BE2C (cell line): ENCODE measurements around the gene CSAG1.
"Not testable (repeated sequence)": the region's sequence is repeated elsewhere in the genome, so short reads cannot be mapped to it uniquely, and the experiment has no call there.

Source experiments
- DNase-seq: peaks from one replicate; pipeline ENCODE4 v3.0.0-alpha.2; 2020
- H3K27me3 ChIP-seq: fragments of 250-450 bp; sonication (Bioruptor Pico); 2 replicates; pipeline ENCODE4 v1.5.1; 2020; ENCODE audit warnings: mild to moderate bottlenecking
- H3K36me3 ChIP-seq: fragments of 250-450 bp; sonication (Bioruptor Pico); 2 replicates; pipeline ENCODE4 v1.5.1; 2020; ENCODE audit warnings: mild to moderate bottlenecking
- H3K4me1 ChIP-seq: fragments of 250-450 bp; sonication (Bioruptor Pico); 2 replicates; pipeline ENCODE4 v1.5.1; 2020
- H3K4me3 ChIP-seq: 2 replicates; pipeline ENCODE4 v1.5.1; 2011; ENCODE audit warnings: low read depth, low read length
- H3K9me3 ChIP-seq: fragments of 250-450 bp; sonication (Bioruptor Pico); 2 replicates; pipeline ENCODE4 v1.5.1; 2020
- CTCF ChIP-seq: IDR thresholded peaks from 2 replicates; pipeline ENCODE4 v1.5.1; 2012; ENCODE audit warnings: mild to moderate bottlenecking, low read depth, low read length

The CSAG1 gene

GRCh38 chrX:152735860-152736511, 2.5 kb upstream of the CSAG1 start:
- no peak for DNase-seq
- Histone ChIP-seq H3K36me3 (no peaks in the 10 kb centered on the region), H3K9me3 (no peaks in the 10 kb centered on the region), H3K27me3 (no peaks in the 10 kb centered on the region), H3K4me1 (no peaks in the 10 kb centered on the region), H3K4me3 (no peak overlapping the region)
- no peak for TF ChIP-seq CTCF

GRCh38 chrX:152735101-152735500, 1.6 kb upstream of the CSAG1 start:
- Histone ChIP-seq H3K4me3 (no peak overlapping the region), H3K27me3 (no peaks in the 10 kb centered on the region), H3K4me1 (no peaks in the 10 kb centered on the region), H3K36me3 (no peaks in the 10 kb centered on the region), H3K9me3 (no peaks in the 10 kb centered on the region)
- no peak for DNase-seq
- no peak for TF ChIP-seq CTCF

- H3K36me3 ChIP-seq, H3K27me3 ChIP-seq, H3K4me3 ChIP-seq, DNase-seq, H3K4me1 ChIP-seq, H3K9me3 ChIP-seq: not testable (repeated sequence)
Observed at GRCh38 chrX:152734143-152734858, 780 bp upstream of the CSAG1 start.

- Histone ChIP-seq H3K36me3 (no peaks in the 10 kb centered on the region), H3K4me3 (no peak overlapping the region), H3K27me3 (no peaks in the 10 kb centered on the region), H3K4me1 (no peaks in the 10 kb centered on the region), H3K9me3 (no peaks in the 10 kb centered on the region)
- no peak for DNase-seq
- no peak for TF ChIP-seq CTCF
Observed at GRCh38 chrX:152725409-152725808, 8.1 kb downstream of the CSAG1 start.

GRCh38 chrX:152713815-152714787, 19.4 kb downstream of the CSAG1 start, which contains the start of gene MAGEA2B:
Gene MAGEA2B, plus strand, starts transcription at chrX:152714628. Its CDS starts 2,479 bp downstream, at chrX:152717107.
- H3K9me3 ChIP-seq, DNase-seq, H3K4me1 ChIP-seq, H3K27me3 ChIP-seq, H3K4me3 ChIP-seq, H3K36me3 ChIP-seq: not testable (repeated sequence)

GRCh38 chrX:152713195-152713594, 20.3 kb downstream of the CSAG1 start:
- not testable (repeated sequence) for H3K9me3 ChIP-seq, H3K36me3 ChIP-seq, H3K4me1 ChIP-seq

GRCh38 chrX:152709173-152709572, 24.3 kb downstream of the CSAG1 start, which contains the start of gene CSAG2:
Gene CSAG2, minus strand, starts transcription at chrX:152709273. Its CDS starts 161 bp downstream, at chrX:152709112.
- not testable (repeated sequence) for H3K4me1 ChIP-seq, H3K4me3 ChIP-seq, H3K36me3 ChIP-seq, H3K27me3 ChIP-seq, H3K9me3 ChIP-seq, DNase-seq

More at GRCh38 chrX:152713195-152713594, 20.3 kb downstream of the CSAG1 start:
- H3K4me3 ChIP-seq, DNase-seq, H3K27me3 ChIP-seq: not testable (repeated sequence)

- DNase-seq, H3K36me3 ChIP-seq, H3K4me1 ChIP-seq: not testable (repeated sequence)
Observed at GRCh38 chrX:152706500-152706899, 27.0 kb downstream of the CSAG1 start.

GRCh38 chrX:152700390-152700789, 33.1 kb downstream of the CSAG1 start:
- not testable (repeated sequence) for H3K4me1 ChIP-seq, H3K4me3 ChIP-seq, H3K27me3 ChIP-seq, H3K9me3 ChIP-seq, DNase-seq, H3K36me3 ChIP-seq

More at GRCh38 chrX:152706500-152706899, 27.0 kb downstream of the CSAG1 start:
- not testable (repeated sequence) for H3K9me3 ChIP-seq, H3K27me3 ChIP-seq, H3K4me3 ChIP-seq

- H3K9me3 ChIP-seq, H3K27me3 ChIP-seq, H3K4me3 ChIP-seq, H3K36me3 ChIP-seq, DNase-seq, H3K4me1 ChIP-seq: not testable (repeated sequence)
Observed at GRCh38 chrX:152697952-152698931, 35.3 kb downstream of the CSAG1 start, which contains the start of gene MAGEA3. Gene MAGEA3, plus strand, starts transcription at chrX:152698794. Its CDS starts 2,039 bp downstream, at chrX:152700833.

GRCh38 chrX:152681012-152681411, 52.5 kb downstream of the CSAG1 start:
- H3K36me3 ChIP-seq, H3K27me3 ChIP-seq, H3K9me3 ChIP-seq, H3K4me3 ChIP-seq, H3K4me1 ChIP-seq, DNase-seq: not testable (repeated sequence)
